H1 (cell line): ENCODE measurements around the gene ZNF576. TPM values are rescaled to one million over a fixed set of nuclear protein-coding genes. Genes with fewer than 3 reads are reported as not detected.

ENCODE experiments used
- CTCF ChIA-PET: fragments of 300-600 bp; sonication (Branson Sonifier 250); formaldehyde crosslinking; loops from one replicate; lab custom pipeline; 2021; ENCODE audit not compliant: partially characterized antibody; lab: Charles Lee
- POLR2A ChIA-PET: fragments of 300-600 bp; sonication (Branson Sonifier 250); formaldehyde crosslinking; loops from one replicate; lab custom pipeline; 2021; ENCODE audit warnings: inconsistent platforms; ENCODE audit not compliant: partially characterized antibody; lab: Charles Lee
- DNase-seq, 2 experiments: peaks; one replicate each; pipeline versions ENCODE4 v3.0.0 to v3.0.0-alpha.2; 2010 to 2022; ENCODE audit warnings: low spot score in 2 of 2, low read depth in 1 of 2, mixed read lengths in 1 of 2
- FAIRE-seq: peaks from 2 replicates; lab custom pipeline; 2011; peaks lifted over from hg19 to GRCh38; lab: Jason Lieb, UNC
- H2AFZ ChIP-seq: 2 replicates; pipeline ENCODE4 v1.8.1; 2012; ENCODE audit warnings: low read length, inconsistent platforms
- H2AK5ac ChIP-seq: 2 replicates; pipeline ENCODE4 v1.6.1; 2013; ENCODE audit warnings: low read depth, low read length
- H2BK120ac ChIP-seq: replicated peaks from 2 replicates; pipeline ENCODE3; 2013; ENCODE audit warnings: low read depth, low read length, inconsistent platforms
- H2BK12ac ChIP-seq: 2 replicates; pipeline ENCODE4 v1.6.1; 2013; ENCODE audit warnings: low read depth, low read length
- H2BK15ac ChIP-seq: 2 replicates; pipeline ENCODE4 v1.6.1; 2013; ENCODE audit warnings: low read length
- H2BK20ac ChIP-seq: 2 replicates; pipeline ENCODE4 v1.6.1; 2013; ENCODE audit warnings: low read length
- H2BK5ac ChIP-seq: 2 replicates; pipeline ENCODE4 v1.6.1; 2013; ENCODE audit warnings: low read depth, low read length
- H3K14ac ChIP-seq: 2 replicates; pipeline ENCODE4 v1.6.1; 2013; ENCODE audit warnings: inconsistent platforms; ENCODE audit not compliant: insufficient read length
- H3K18ac ChIP-seq: 2 replicates; pipeline ENCODE4 v1.6.1; 2013; ENCODE audit warnings: low read length; ENCODE audit errors: extremely low read depth
- H3K23ac ChIP-seq: 2 replicates; pipeline ENCODE4 v1.6.1; 2013; ENCODE audit warnings: inconsistent platforms; ENCODE audit not compliant: insufficient read length
- H3K23me2 ChIP-seq: 2 replicates; pipeline ENCODE4 v1.6.1; 2013; ENCODE audit warnings: low read depth, low read length
- H3K27ac ChIP-seq: 2 replicates; pipeline ENCODE4 v1.6.1; 2011; ENCODE audit warnings: low read depth, low read length, inconsistent platforms
- H3K27me3 ChIP-seq, 4 experiments: replicated peaks in 1 of 4; 1 replicate in 1 of 4; 2 replicates in 3 of 4; pipeline versions ENCODE4 v1.6.1 to v1.8.1; 2011 to 2013; ENCODE audit warnings: low read length in 3 of 4, mild to moderate bottlenecking in 3 of 4, inconsistent platforms in 2 of 4, mixed read lengths in 2 of 4, moderate library complexity in 1 of 4; ENCODE audit not compliant: control insufficient read depth in 3 of 4, insufficient read depth in 3 of 4; ENCODE audit errors: extremely low read depth in 1 of 4
- H3K36me3 ChIP-seq, 4 experiments: 2 replicates each; pipeline versions ENCODE4 v1.6.1 to v1.8.1; 2011 to 2013; ENCODE audit warnings: mild to moderate bottlenecking in 4 of 4, low read length in 3 of 4, moderate library complexity in 2 of 4, control low read depth in 1 of 4, inconsistent platforms in 1 of 4; ENCODE audit not compliant: insufficient read depth in 4 of 4, control insufficient read depth in 2 of 4
- H3K4ac ChIP-seq: replicated peaks from 2 replicates; pipeline ENCODE3; 2013; ENCODE audit warnings: low read length, low read depth, mixed read lengths, inconsistent platforms; ENCODE audit not compliant: insufficient read length
- H3K4me1 ChIP-seq, 4 experiments: replicated peaks in 1 of 4; 1 replicate in 1 of 4; 2 replicates in 3 of 4; pipeline versions ENCODE4 v1.6.1 to v1.8.1; 2011 to 2013; ENCODE audit warnings: low read length in 3 of 4, inconsistent platforms in 2 of 4, mixed read lengths in 1 of 4; ENCODE audit not compliant: insufficient read depth in 4 of 4, control insufficient read depth in 3 of 4
- H3K4me2 ChIP-seq, 2 experiments: 2 replicates each; pipeline versions ENCODE4 v1.6.1 to v1.8.1; 2011 to 2013; ENCODE audit warnings: low read depth in 2 of 2, low read length in 2 of 2, control low read depth in 1 of 2, inconsistent platforms in 1 of 2, mild to moderate bottlenecking in 1 of 2; ENCODE audit not compliant: insufficient read depth in 1 of 2
- H3K4me3 ChIP-seq, 4 experiments: fragments of 200-600, 300-600 bp in 1 of 4; sonication (generic), shearing (Covaris generic), sonication (Bioruptor Twin) in 1 of 4; 2 replicates each; pipeline versions ENCODE4 v1.5.1 to v1.8.1; 2011 to 2016; ENCODE audit warnings: low read length in 4 of 4, low read depth in 3 of 4, control low read depth in 2 of 4, inconsistent platforms in 2 of 4, mild to moderate bottlenecking in 2 of 4, mixed read lengths in 1 of 4, moderate library complexity in 1 of 4; ENCODE audit not compliant: insufficient read depth in 2 of 4; ENCODE audit errors: extremely low read depth in 1 of 4
- H3K56ac ChIP-seq: replicated peaks from 2 replicates; pipeline ENCODE3; 2013; ENCODE audit warnings: low read depth, mild to moderate bottlenecking, mixed read lengths, low read length, inconsistent platforms; ENCODE audit not compliant: insufficient read length
- H3K79me1 ChIP-seq: 2 replicates; pipeline ENCODE4 v1.6.1; 2013; ENCODE audit warnings: low read depth, low read length, control low read depth
- H3K79me2 ChIP-seq, 2 experiments: 2 replicates each; pipeline versions ENCODE4 v1.6.1 to v1.8.1; 2012 to 2013; ENCODE audit warnings: low read length in 2 of 2, mild to moderate bottlenecking in 2 of 2, inconsistent platforms in 1 of 2; ENCODE audit not compliant: insufficient read depth in 2 of 2, control insufficient read depth in 1 of 2
- H3K9ac ChIP-seq, 4 experiments: replicated peaks in 1 of 4; 1 replicate in 1 of 4; 2 replicates in 3 of 4; pipeline versions ENCODE4 v1.6.1 to v1.8.1; 2011 to 2013; ENCODE audit warnings: low read depth in 3 of 4, low read length in 3 of 4, control low read depth in 2 of 4, mild to moderate bottlenecking in 2 of 4, moderate library complexity in 2 of 4, inconsistent platforms in 1 of 4; ENCODE audit errors: extremely low read depth in 1 of 4
- H3K9me3 ChIP-seq, 2 experiments: 2 replicates each; pipeline versions ENCODE4 v1.6.1 to v1.8.1; 2012 to 2013; ENCODE audit warnings: mild to moderate bottlenecking in 2 of 2, moderate library complexity in 2 of 2, control low read depth in 1 of 2, inconsistent platforms in 1 of 2, low read depth in 1 of 2, low read length in 1 of 2, mixed read lengths in 1 of 2; ENCODE audit not compliant: insufficient read depth in 2 of 2
- H4K20me1 ChIP-seq, 2 experiments: replicated peaks in 1 of 2; 2 replicates each; pipeline versions ENCODE3 to v1.8.1; 2011 to 2013; ENCODE audit warnings: inconsistent platforms in 2 of 2, low read length in 2 of 2, mild to moderate bottlenecking in 1 of 2; ENCODE audit not compliant: insufficient read depth in 2 of 2, control insufficient read depth in 1 of 2
- H4K5ac ChIP-seq: 2 replicates; pipeline ENCODE4 v1.6.1; 2013; ENCODE audit warnings: low read length, low read depth, mixed read lengths, inconsistent platforms; ENCODE audit not compliant: insufficient read length
- H4K8ac ChIP-seq: 2 replicates; pipeline ENCODE4 v1.8.0; 2013; ENCODE audit warnings: mild to moderate bottlenecking, moderate library complexity, low read length, inconsistent platforms; ENCODE audit not compliant: insufficient read depth; ENCODE audit errors: extremely low read depth
- H4K91ac ChIP-seq: replicated peaks from 2 replicates; pipeline ENCODE3; 2013; ENCODE audit warnings: low read length, mixed read lengths, inconsistent platforms; ENCODE audit not compliant: insufficient read length
- CEBPB ChIP-seq: IDR thresholded peaks from 2 replicates; pipeline ENCODE4 v1.6.1; 2012; ENCODE audit warnings: low read depth, low read length
- FOSL1 ChIP-seq: IDR thresholded peaks from 2 replicates; pipeline ENCODE4 v1.6.1; 2011; ENCODE audit warnings: mild to moderate bottlenecking, low read depth, low read length, moderate library complexity; ENCODE audit not compliant: insufficient read depth
- KDM4A ChIP-seq: IDR thresholded peaks from one replicate; pipeline ENCODE4 v1.7.1; 2012; ENCODE audit warnings: low read depth, mild to moderate bottlenecking, moderate library complexity, low read length, inconsistent platforms; ENCODE audit not compliant: severe bottlenecking
- SUZ12 ChIP-seq: fragments of 200-600 bp; sonication (generic); IDR thresholded peaks from 2 replicates; pipeline ENCODE4 v1.6.1; 2012; ENCODE audit warnings: mild to moderate bottlenecking, inconsistent platforms, low read length, moderate library complexity, mixed read lengths
- USF2 ChIP-seq: IDR thresholded peaks from 2 replicates; pipeline ENCODE4 v1.6.1; 2011; ENCODE audit warnings: low read length, improper control_type of control experiment
- WGBS, 2 experiments: shearing (Covaris generic) in 1 of 2; methylation state at CpG; one replicate each; pipeline versions ENCODE4 v1.1.6 to v1.1.7; 2013 to 2015; ENCODE audit warnings: low lambda C conversion rate in 2 of 2, mixed read lengths in 2 of 2, inconsistent platforms in 1 of 2, low coverage in 1 of 2, missing lambda C conversion rate in 1 of 2; ENCODE audit not compliant: insufficient replicate concordance in 2 of 2, insufficient coverage in 1 of 2, insufficient read length in 1 of 2; ENCODE audit errors: extremely low coverage in 1 of 2, missing lambda C conversion rate in 1 of 2; 5-methylcytosine and 5-hydroxymethylcytosine counted together
- polyA plus RNA-seq, 7 experiments: library from polyadenylated mRNA; depleted of rRNA in 3 of 7; stranded (reverse) in 5 of 7; unstranded in 2 of 7; fragments of >200 nt in 5 of 7; fragments of 200-250 nt in 2 of 7; gene quantifications; 1 replicate in 5 of 7; 2 replicates in 1 of 7; 4 replicates in 1 of 7; pipeline versions ENCODE4 v1.2.1 to v1.2.3, GENCODE V29; 2011 to 2013; ENCODE audit warnings: missing spikeins in 2 of 7, mixed read lengths in 2 of 7
- total RNA-seq: library from RNA; stranded (reverse); fragmentation: NEBNext Ultra II Directional; extraction: Animal tissue kit (Norgen Biotek cat#: 25700); gene quantifications from 2 replicates; pipeline ENCODE4 v1.2.1, GENCODE V29; 2021

The ZNF576 gene
- total and polyA plus RNA-seq, 2 of the 8 experiments (the other 6 are each of a cell fraction or from before 2014, with no cell fraction given): 13.6 to 32.4 TPM

DNA sequence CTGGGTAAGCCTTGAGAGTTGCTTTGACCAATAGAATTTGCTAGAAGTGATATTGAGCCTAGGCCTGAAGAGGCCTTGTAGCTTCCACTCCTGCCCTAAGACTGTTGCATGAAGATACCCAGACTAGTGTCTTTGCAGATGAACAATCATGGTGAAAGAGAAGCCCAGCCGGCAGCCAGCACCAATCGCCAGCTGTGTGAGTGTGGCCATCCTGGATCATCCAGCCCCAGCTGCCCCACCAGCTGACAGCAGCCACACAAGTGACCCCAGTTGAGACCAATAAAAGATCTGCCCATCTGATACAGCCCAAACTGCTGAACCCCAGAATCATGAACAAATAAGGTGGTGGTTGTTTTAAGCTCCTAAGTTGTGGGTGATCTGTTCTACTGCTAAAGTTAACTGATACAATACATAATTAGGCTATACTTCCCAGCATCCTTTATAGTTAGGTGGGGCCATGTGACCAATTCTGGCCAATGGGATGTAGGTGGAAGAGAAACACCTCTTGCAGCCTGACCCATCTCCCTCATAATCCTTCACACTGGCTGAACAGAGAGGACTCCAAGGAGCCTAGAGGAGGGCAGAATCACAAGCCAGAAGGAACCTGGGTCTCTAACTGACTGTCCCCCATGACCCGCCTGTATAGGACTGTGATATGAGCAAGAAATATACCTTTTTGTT lies 32.4 kb downstream of the ZNF576 start:
- Histone ChIP-seq H2BK120ac (no peak overlapping the region), H4K8ac (no peak overlapping the region), H3K79me1 (no peaks in the 10 kb centered on the region), H2AFZ (no peak overlapping the region), H3K79me2 (no peaks in the 10 kb centered on the region), H4K20me1 (peaks cover 4 to 5% of the 10 kb centered on the region in 2 experiments), H4K5ac (no peak overlapping the region), H3K23ac (no peak overlapping the region), H3K27me3 (no peaks in the 10 kb centered on the region; a peak in 1 of 7 replicates), H3K27ac (no peak overlapping the region), H4K91ac (no peak overlapping the region), H2BK15ac (no peak overlapping the region), H3K14ac (no peak overlapping the region), H2BK5ac (no peak overlapping the region), H3K18ac (no peak overlapping the region), H2AK5ac (no peak overlapping the region), H3K4me2 (no peak overlapping the region), H3K9ac (no peak overlapping the region), H3K4me3 (no peak overlapping the region), H3K9me3 (no peaks in the 10 kb centered on the region), H2BK20ac (no peak overlapping the region), H3K56ac (no peak overlapping the region), H3K4me1 (peaks cover 0 to 6% (median 3%) of the 10 kb centered on the region in 4 experiments; a peak in 2 of 7 replicates), H3K23me2 (no peaks in the 10 kb centered on the region; the same call in 1 of the 2 replicates), H3K36me3 (no peaks in the 10 kb centered on the region; a peak in 2 of 8 replicates), H3K4ac (no peak overlapping the region), H2BK12ac (no peak overlapping the region)
- 82% methylated on average over 3 of the region's 3 CpGs; no CpG with 5 or more reads in 1 of the 2 experiments for WGBS, 2 experiments
- ChIA-PET POLR2A (interaction anchor here (0.6 to 1.3 kb wide), 2 partner anchors 12 to 96 kb away, joined by 3 read pairs; partner anchors contain the start of gene ZNF575), CTCF (interaction anchor here (0.6 to 3.7 kb wide), 5 partner anchors 29 to 148 kb away, joined by 3 to 13 read pairs (median 4); no protein-coding TSS in a partner anchor)
- DNase-seq (no peak), FAIRE-seq (no peak)
- TF ChIP-seq KDM4A (no peak), FOSL1 (no peak), USF2 (peak; percentile 62), SUZ12 (no peak), CEBPB (no peak)
